Lung (tissue), 13 donors: ENCODE data around the gene BCAR1. TPM values are rescaled to one million over a fixed set of nuclear protein-coding genes. Genes with fewer than 3 reads are reported as not detected.

Source experiments
- ATAC-seq: fragments of 200-7000 bp; cut with Tn5 transposase; one replicate; pipeline ENCODE4 v1.9.1; 2020; ENCODE audit warnings: moderate number of reproducible peaks; ENCODE audit not compliant: insufficient read depth, low FRiP score
- DNase-seq, 3 donors: peaks; one replicate each; pipeline ENCODE4 v3.0.0-alpha.2; 2013 to 2017
- H3K27ac ChIP-seq, 2 donors: one replicate each; pipeline ENCODE4 v1.5.1; 2013; ENCODE audit warnings: mild to moderate bottlenecking in 2 of 2, moderate library complexity in 2 of 2, control low read depth in 1 of 2, inconsistent platforms in 1 of 2, low read depth in 1 of 2, low read length in 1 of 2
- H3K27me3 ChIP-seq, 3 donors: one replicate each; pipeline ENCODE4 v1.5.1; 2013; ENCODE audit warnings: low read length in 2 of 3; ENCODE audit not compliant: control insufficient read depth in 3 of 3, insufficient read depth in 3 of 3
- H3K36me3 ChIP-seq, 4 donors: one replicate each; pipeline ENCODE4 v1.5.1; 2013; ENCODE audit warnings: low read length in 4 of 4, mild to moderate bottlenecking in 1 of 4, moderate library complexity in 1 of 4; ENCODE audit not compliant: control insufficient read depth in 4 of 4, insufficient read depth in 4 of 4
- H3K4me1 ChIP-seq, 5 donors: one replicate each; pipeline ENCODE4 v1.5.1; 2013; ENCODE audit warnings: low read length in 5 of 5, mild to moderate bottlenecking in 2 of 5, moderate library complexity in 1 of 5; ENCODE audit not compliant: control insufficient read depth in 5 of 5, insufficient read depth in 5 of 5
- H3K4me3 ChIP-seq: one replicate; pipeline ENCODE4 v1.5.1; 2013; ENCODE audit warnings: mild to moderate bottlenecking, control low read depth, moderate library complexity
- H3K9ac ChIP-seq, 2 donors: one replicate each; pipeline ENCODE4 v1.5.1; 2013; ENCODE audit warnings: low read length in 2 of 2, control low read depth in 1 of 2; ENCODE audit not compliant: insufficient read depth in 1 of 2
- H3K9me3 ChIP-seq, 4 donors: one replicate each; pipeline ENCODE4 v1.5.1; 2013; ENCODE audit warnings: low read length in 3 of 4, mild to moderate bottlenecking in 1 of 4, moderate library complexity in 1 of 4; ENCODE audit not compliant: control insufficient read depth in 4 of 4, insufficient read depth in 3 of 4
- WGBS, 2 donors: extraction: QIAGEN DNeasy Blood & Tissue Kit; methylation state at CpG; one replicate each; pipeline ENCODE4 v1.1.7; 2013; 5-methylcytosine and 5-hydroxymethylcytosine counted together
- polyA plus RNA-seq, 2 donors: library from polyadenylated mRNA; stranded (reverse); fragments of 200-250 nt; gene quantifications; one replicate each; pipeline ENCODE4 v1.2.1, GENCODE V29; 2013
- small RNA-seq: library from RNA; depleted of rRNA; stranded (forward); fragments of <200 nt; gene quantifications from one replicate; pipeline ENCODE3, GENCODE V24; 2014; ENCODE audit warnings: low replicate concordance
- total RNA-seq, 2 donors: library from RNA; depleted of rRNA in 1 of 2; stranded (reverse); fragments of >200 nt in 1 of 2; gene quantifications; one replicate each; pipeline ENCODE4 v1.2.1, GENCODE V29; 2014 to 2021
- TF ChIP-seq, protein P1 (sequence below): IDR thresholded peaks from 2 replicates; pipeline ENCODE4 v1.5.1; 2012; ENCODE audit warnings: mild to moderate bottlenecking; ENCODE audit errors: control extremely low read depth, extremely low read depth
- donor health status: control.
- donor health status: control.
- donor health status: Bipolar disorder and iron deficiency.
- donor health status: healthy.
- donor health status: DM: yes; HTN: yes; CAD: no.

BCAR1 gene
- total and polyA plus RNA-seq, 4 donors = 37.5 to 70.7 (median 49.9) TPM

DNA sequence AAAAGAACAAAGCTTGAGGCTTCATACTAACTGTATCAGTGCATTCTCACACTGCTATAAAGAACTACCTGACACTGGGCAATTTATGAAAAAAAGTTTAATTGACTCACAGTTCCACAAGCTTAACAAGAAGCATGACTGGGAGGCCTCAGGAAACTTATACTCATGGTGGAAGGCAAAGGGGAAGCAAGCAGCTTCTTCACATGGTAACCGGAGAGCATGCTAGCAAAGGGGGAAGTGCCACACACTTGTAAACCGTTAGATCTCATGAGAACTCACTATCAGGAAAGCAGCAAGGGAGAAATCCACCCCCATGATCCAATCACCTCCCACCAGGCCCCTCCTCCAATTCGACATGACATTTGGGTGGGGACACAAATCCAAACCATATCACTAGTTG lies 69.8 kb downstream of the BCAR1 start:
- no peak for ATAC-seq
- H3K27me3 ChIP-seq = no peaks in the 10 kb centered on the region

DNA sequence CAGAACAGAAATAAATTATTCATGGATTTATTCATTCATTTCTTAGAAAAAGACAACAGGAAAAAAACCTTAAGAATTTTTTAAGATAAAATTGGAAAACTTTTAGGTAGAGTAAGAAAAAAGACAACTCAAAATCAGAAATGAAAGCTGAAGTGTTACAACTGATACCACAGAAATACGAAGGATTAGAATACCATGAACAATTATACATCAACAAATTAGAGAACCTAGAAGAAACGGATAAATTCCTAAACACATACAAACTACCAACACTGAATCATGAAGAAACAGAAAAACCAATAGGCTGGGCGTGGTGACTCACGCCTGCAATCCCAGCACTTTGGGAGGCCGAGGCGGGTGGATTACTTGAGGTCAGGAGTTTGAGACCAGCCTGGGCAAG lies 72.2 kb downstream of the BCAR1 start:
- no peak overlapping the region for H3K4me3 ChIP-seq
- TF ChIP-seq, protein P1, sequence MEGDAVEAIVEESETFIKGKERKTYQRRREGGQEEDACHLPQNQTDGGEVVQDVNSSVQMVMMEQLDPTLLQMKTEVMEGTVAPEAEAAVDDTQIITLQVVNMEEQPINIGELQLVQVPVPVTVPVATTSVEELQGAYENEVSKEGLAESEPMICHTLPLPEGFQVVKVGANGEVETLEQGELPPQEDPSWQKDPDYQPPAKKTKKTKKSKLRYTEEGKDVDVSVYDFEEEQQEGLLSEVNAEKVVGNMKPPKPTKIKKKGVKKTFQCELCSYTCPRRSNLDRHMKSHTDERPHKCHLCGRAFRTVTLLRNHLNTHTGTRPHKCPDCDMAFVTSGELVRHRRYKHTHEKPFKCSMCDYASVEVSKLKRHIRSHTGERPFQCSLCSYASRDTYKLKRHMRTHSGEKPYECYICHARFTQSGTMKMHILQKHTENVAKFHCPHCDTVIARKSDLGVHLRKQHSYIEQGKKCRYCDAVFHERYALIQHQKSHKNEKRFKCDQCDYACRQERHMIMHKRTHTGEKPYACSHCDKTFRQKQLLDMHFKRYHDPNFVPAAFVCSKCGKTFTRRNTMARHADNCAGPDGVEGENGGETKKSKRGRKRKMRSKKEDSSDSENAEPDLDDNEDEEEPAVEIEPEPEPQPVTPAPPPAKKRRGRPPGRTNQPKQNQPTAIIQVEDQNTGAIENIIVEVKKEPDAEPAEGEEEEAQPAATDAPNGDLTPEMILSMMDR = no peak
- WGBS, 2 donors = 91 to 97% methylated on average over 6 of the region's 6 CpGs

More for the DNA sequence above, 69.8 kb downstream of the BCAR1 start:
- no peak for DNase-seq
- Histone ChIP-seq H3K36me3 (no peaks in the 10 kb centered on the region), H3K4me1 (no peaks in the 10 kb centered on the region), H3K9ac (no peak overlapping the region), H3K9me3 (peaks cover 0 to 5% (median 2%) of the 10 kb centered on the region in 4 donors), H3K4me3 (no peak overlapping the region), H3K27ac (no peak overlapping the region)
- TF ChIP-seq, protein P1 = no peak
- WGBS, 2 donors = 17 to 28% methylated on average over 3 of the region's 3 CpGs

More for the DNA sequence above, 72.2 kb downstream of the BCAR1 start:
- H3K27ac ChIP-seq = no peak overlapping the region
- no peaks in the 10 kb centered on the region for H3K27me3 ChIP-seq
- H3K9me3 ChIP-seq = peaks cover 2 to 15% (median 9%) of the 10 kb centered on the region in 4 donors
- H3K9ac ChIP-seq = no peak overlapping the region
- DNase-seq (no peak), ATAC-seq (no peak)
- no peaks in the 10 kb centered on the region for H3K4me1 ChIP-seq
- no peaks in the 10 kb centered on the region for H3K36me3 ChIP-seq

Small RNA genes within 50 kb of the gene (small RNA-seq; reads per million reads assigned to genes)
- gene RNU6-758P = not detected

Other genes starting within 250 kb of the BCAR1 start
- gene LDHD, start 134.8 kb downstream of the BCAR1 start, total RNA-seq = 10 to 100 TPM in 1 of 2 donors, 1 to 10 TPM in 1; 7.0 to 17.0 TPM
- gene LDHD, start 134.8 kb downstream of the BCAR1 start, polyA plus RNA-seq = 1 to 10 TPM; 4.3 to 9.2 TPM
- 10 to 100 TPM in 1 of 2 donors, 1 to 10 TPM in 1; 8.7 to 18.4 TPM for gene ZFP1, start 103.1 kb downstream of the BCAR1 start, total RNA-seq
- gene ZFP1, start 103.1 kb downstream of the BCAR1 start, polyA plus RNA-seq = 1 to 10 TPM; 3.3 to 3.5 TPM
- 10 to 100 TPM in 1 of 2 donors, not detected in 1; 14.6 TPM for gene CTRB2, start 44.5 kb downstream of the BCAR1 start, total RNA-seq
- 1 to 10 TPM in 1 of 2 donors, under 1 TPM in 1; 0.65 to 1.3 TPM for gene CTRB2, start 44.5 kb downstream of the BCAR1 start, polyA plus RNA-seq
- 1 to 10 TPM in 1 of 2 donors, not detected in 1; 6.5 TPM for gene CTRB1, start 32.6 kb downstream of the BCAR1 start, total RNA-seq
- gene CTRB1, start 32.6 kb downstream of the BCAR1 start, polyA plus RNA-seq = under 1 TPM; 0.33 to 0.97 TPM
- gene CFDP1, start 181.9 kb upstream of the BCAR1 start, total RNA-seq = 100 to 1,000 TPM in 1 of 2 donors, 10 to 100 TPM in 1; 44.8 to 105 TPM
- 10 to 100 TPM; 62.1 to 66.1 TPM for gene CFDP1, start 181.9 kb upstream of the BCAR1 start, polyA plus RNA-seq
- gene TMEM170A, start 213.1 kb upstream of the BCAR1 start, total RNA-seq = 10 to 100 TPM; 20.2 to 37.9 TPM
- gene TMEM170A, start 213.1 kb upstream of the BCAR1 start, polyA plus RNA-seq = 10 to 100 TPM in 1 of 2 donors, 1 to 10 TPM in 1; 8.2 to 10.3 TPM
- gene CHST6, start 243.8 kb upstream of the BCAR1 start, total RNA-seq = 1 to 10 TPM; 4.5 to 8.5 TPM
- 1 to 10 TPM; 2.2 to 4.2 TPM for gene CHST6, start 243.8 kb upstream of the BCAR1 start, polyA plus RNA-seq